H9 (cell line): ENCODE data around the gene CEP192. TPM values are rescaled to one million over a fixed set of nuclear protein-coding genes. Genes with fewer than 3 reads are reported as not detected.

Source experiments
- DNase-seq: peaks from one replicate; pipeline ENCODE4 v3.0.0-alpha.2; 2017
- H2AFZ ChIP-seq: one replicate; pipeline ENCODE4 v1.6.1; 2013; ENCODE audit warnings: mild to moderate bottlenecking, low read length, control low read depth, moderate library complexity
- H2AK5ac ChIP-seq: 2 replicates; pipeline ENCODE4 v1.6.1; 2013; ENCODE audit warnings: low read length, control low read depth, mixed read lengths; ENCODE audit not compliant: insufficient read length
- H2BK120ac ChIP-seq: one replicate; pipeline ENCODE4 v1.6.1; 2013; ENCODE audit warnings: low read depth, mild to moderate bottlenecking, low read length, control low read depth, inconsistent platforms; ENCODE audit not compliant: poor library complexity, severe bottlenecking
- H2BK12ac ChIP-seq: 2 replicates; pipeline ENCODE4 v1.6.1; 2013; ENCODE audit warnings: low read length, control low read depth, mixed read lengths, low read depth; ENCODE audit not compliant: insufficient read length
- H2BK15ac ChIP-seq: 2 replicates; pipeline ENCODE4 v1.6.1; 2013; ENCODE audit warnings: low read depth, low read length, control low read depth
- H2BK20ac ChIP-seq: one replicate; pipeline ENCODE4 v1.6.1; 2013; ENCODE audit warnings: low read depth, mild to moderate bottlenecking, low read length, control low read depth, inconsistent platforms; ENCODE audit not compliant: poor library complexity, severe bottlenecking
- H2BK5ac ChIP-seq: 2 replicates; pipeline ENCODE4 v1.6.1; 2013; ENCODE audit warnings: low read length, control low read depth, mixed read lengths; ENCODE audit not compliant: insufficient read length
- H3K14ac ChIP-seq: 2 replicates; pipeline ENCODE4 v1.6.1; 2013; ENCODE audit warnings: low read length, control low read depth; ENCODE audit not compliant: insufficient read depth
- H3K18ac ChIP-seq: 2 replicates; pipeline ENCODE4 v1.6.1; 2013; ENCODE audit warnings: low read depth, mild to moderate bottlenecking, mixed read lengths, low read length, control low read depth; ENCODE audit not compliant: insufficient read length
- H3K23ac ChIP-seq: 2 replicates; pipeline ENCODE4 v1.6.1; 2013; ENCODE audit warnings: low read length, control low read depth, mixed read lengths, low read depth; ENCODE audit not compliant: insufficient read length
- H3K23me2 ChIP-seq: 2 replicates; pipeline ENCODE4 v1.6.1; 2013; ENCODE audit warnings: low read depth, mild to moderate bottlenecking, mixed read lengths, low read length, control low read depth; ENCODE audit not compliant: insufficient read length, poor library complexity, severe bottlenecking
- H3K27ac ChIP-seq: 2 replicates; pipeline ENCODE4 v1.5.1; 2013; ENCODE audit warnings: low read length, control low read depth, mixed read lengths, low read depth; ENCODE audit not compliant: insufficient read length
- H3K27me3 ChIP-seq: 2 replicates; pipeline ENCODE4 v1.6.1; 2013; ENCODE audit warnings: low read length, control low read depth, inconsistent platforms; ENCODE audit not compliant: insufficient read depth
- H3K4ac ChIP-seq: 2 replicates; pipeline ENCODE4 v1.6.1; 2013; ENCODE audit warnings: low read depth, mild to moderate bottlenecking, control low read depth, inconsistent platforms, low read length, moderate library complexity
- H3K4me1 ChIP-seq: 2 replicates; pipeline ENCODE4 v1.6.1; 2013; ENCODE audit warnings: low read length, control low read depth, inconsistent platforms; ENCODE audit not compliant: insufficient read depth
- H3K4me2 ChIP-seq: 2 replicates; pipeline ENCODE4 v1.6.1; 2013; ENCODE audit warnings: low read length, control low read depth, mixed read lengths; ENCODE audit not compliant: insufficient read length, insufficient read depth
- H3K56ac ChIP-seq: 2 replicates; pipeline ENCODE4 v1.6.1; 2013; ENCODE audit warnings: low read depth, mild to moderate bottlenecking, mixed read lengths, low read length, control low read depth; ENCODE audit not compliant: insufficient read length
- H3K79me1 ChIP-seq: 2 replicates; pipeline ENCODE4 v1.6.1; 2013; ENCODE audit warnings: low read depth, mild to moderate bottlenecking, moderate library complexity, low read length, control low read depth, inconsistent platforms; ENCODE audit not compliant: insufficient read depth, poor library complexity, severe bottlenecking
- H3K79me2 ChIP-seq: 2 replicates; pipeline ENCODE4 v1.6.1; 2013; ENCODE audit warnings: low read length, control low read depth, inconsistent platforms; ENCODE audit not compliant: insufficient read depth
- H3K9ac ChIP-seq: 2 replicates; pipeline ENCODE4 v1.6.1; 2013; ENCODE audit warnings: low read length, control low read depth, mixed read lengths; ENCODE audit not compliant: insufficient read length; ENCODE audit errors: extremely low read depth
- H3K9me3 ChIP-seq: one replicate; pipeline ENCODE4 v1.6.1; 2013; ENCODE audit warnings: low read depth, low read length, inconsistent platforms; ENCODE audit not compliant: control insufficient read depth
- H3T11ph ChIP-seq: one replicate; pipeline ENCODE4 v1.6.1; 2013; ENCODE audit warnings: mild to moderate bottlenecking, low read length, control low read depth, inconsistent platforms
- H4K20me1 ChIP-seq: one replicate; pipeline ENCODE4 v1.6.1; 2013; ENCODE audit not compliant: control insufficient read depth, insufficient read length, insufficient read depth
- H4K5ac ChIP-seq: 2 replicates; pipeline ENCODE4 v1.6.1; 2013; ENCODE audit warnings: low read depth, mild to moderate bottlenecking, mixed read lengths, low read length, control low read depth; ENCODE audit not compliant: insufficient read length
- H4K8ac ChIP-seq: replicated peaks from 2 replicates; pipeline ENCODE4 v1.6.1; 2013; ENCODE audit warnings: low read length, control low read depth, mixed read lengths, low read depth; ENCODE audit not compliant: insufficient read length
- H4K91ac ChIP-seq: 2 replicates; pipeline ENCODE4 v1.6.1; 2013; ENCODE audit warnings: low read depth, mild to moderate bottlenecking, moderate library complexity, mixed read lengths, low read length, control low read depth; ENCODE audit not compliant: insufficient read length
- H3K27ac Mint-ChIP-seq, 3 experiments: 2 replicates in 2 of 3; 3 replicates in 1 of 3; pipeline ENCODE4 v1.8.0; 2020 to 2021; ENCODE audit warnings: mixed read lengths in 3 of 3, mild to moderate bottlenecking in 1 of 3, moderate library complexity in 1 of 3
- H3K27me3 Mint-ChIP-seq: 2 replicates; pipeline ENCODE4 v1.8.0; 2021; ENCODE audit warnings: low read depth, mild to moderate bottlenecking, moderate library complexity, mixed read lengths
- H3K36me3 Mint-ChIP-seq, 3 experiments: 2 replicates in 2 of 3; 3 replicates in 1 of 3; pipeline ENCODE4 v1.8.0; 2020 to 2021; ENCODE audit warnings: low read depth in 3 of 3, mixed read lengths in 3 of 3; ENCODE audit not compliant: insufficient read depth in 1 of 3
- H3K4me1 Mint-ChIP-seq, 2 experiments: 2 replicates each; pipeline ENCODE4 v1.8.0; 2020; ENCODE audit warnings: mixed read lengths in 2 of 2
- H3K4me3 Mint-ChIP-seq, 2 experiments: 2 replicates in 1 of 2; 3 replicates in 1 of 2; pipeline ENCODE4 v1.8.0; 2020 to 2021; ENCODE audit warnings: mild to moderate bottlenecking in 2 of 2, mixed read lengths in 2 of 2, moderate library complexity in 1 of 2
- H3K9me3 Mint-ChIP-seq, 2 experiments: 2 replicates in 1 of 2; 3 replicates in 1 of 2; pipeline ENCODE4 v1.8.0; 2020; ENCODE audit warnings: mild to moderate bottlenecking in 2 of 2, mixed read lengths in 2 of 2, moderate library complexity in 1 of 2
- CTCF ChIP-seq: fragments of 200-600 bp; sonication (generic); conservative IDR thresholded peaks from 3 replicates; pipeline ENCODE4 v1.8.0; 2021; ENCODE audit warnings: antibody characterized with exemption, mild to moderate bottlenecking
- WGBS: extraction: QIAGEN DNeasy Blood & Tissue Kit; methylation state at CpG from one replicate; pipeline ENCODE4 v1.1.7; 2013; ENCODE audit warnings: missing lambda C conversion rate, low lambda C conversion rate, mixed read lengths; ENCODE audit not compliant: insufficient read length; ENCODE audit errors: extremely low coverage; 5-methylcytosine and 5-hydroxymethylcytosine counted together
- total RNA-seq: library from RNA; stranded (reverse); gene quantifications from 2 replicates; pipeline ENCODE4 v1.2.1, GENCODE V29; 2021

Gene CEP192
- total RNA-seq, 1 experiment from 2014 or later = 23.5 TPM

GRCh38 chr18:13011719-13012118 is 20.6 kb downstream of the CEP192 start:
- no CpG with 5 or more reads among the region's 5 CpGs for WGBS
- Histone ChIP-seq H3K18ac (no peak overlapping the region), H3K56ac (no peak overlapping the region), H2BK12ac (no peak overlapping the region), H4K8ac (no peak overlapping the region), H4K5ac (no peak overlapping the region), H3K79me2 (no peaks in the 10 kb centered on the region), H3K4ac (no peak overlapping the region), H3K9me3 (no peaks in the 10 kb centered on the region), H3K27ac (no peak overlapping the region), H2AK5ac (no peak overlapping the region), H2BK120ac (no peak overlapping the region), H3T11ph (no peak overlapping the region), H2BK20ac (no peak overlapping the region), H2BK5ac (no peak overlapping the region), H2BK15ac (no peak overlapping the region), H3K23ac (no peak overlapping the region), H2AFZ (no peak overlapping the region), H3K27me3 (no peaks in the 10 kb centered on the region), H3K14ac (no peak overlapping the region), H3K9ac (no peak overlapping the region), H3K79me1 (no peaks in the 10 kb centered on the region), H4K91ac (no peak overlapping the region), H3K4me1 (no peaks in the 10 kb centered on the region), H3K4me2 (no peak overlapping the region), H3K23me2 (no peaks in the 10 kb centered on the region), H4K20me1 (no peaks in the 10 kb centered on the region)
- no peaks in the 10 kb centered on the region for H3K9me3 Mint-ChIP-seq
- H3K36me3 Mint-ChIP-seq = peaks cover 13 to 72% (median 57%) of the 10 kb centered on the region in 3 experiments; a peak in 6 of 7 replicates
- DNase-seq = no peak
- H3K27ac Mint-ChIP-seq = no peak overlapping the region
- TF ChIP-seq CTCF = no peak
- H3K4me1 Mint-ChIP-seq = no peaks in the 10 kb centered on the region
- H3K4me3 Mint-ChIP-seq = no peak overlapping the region
- H3K27me3 Mint-ChIP-seq = no peaks in the 10 kb centered on the region
